Measurements from ENCODE around the gene ATP6V1C2. TPM values are rescaled to one million over a fixed set of nuclear protein-coding genes. Genes with fewer than 3 reads are reported as not detected.
"Not testable (repeated sequence)": the region's sequence is repeated elsewhere in the genome, so short reads cannot be mapped to it uniquely, and the experiment has no call there.

The ATP6V1C2 gene
- total RNA-seq, 1 donor from 2014 or later: 0.11 TPM

DNA sequence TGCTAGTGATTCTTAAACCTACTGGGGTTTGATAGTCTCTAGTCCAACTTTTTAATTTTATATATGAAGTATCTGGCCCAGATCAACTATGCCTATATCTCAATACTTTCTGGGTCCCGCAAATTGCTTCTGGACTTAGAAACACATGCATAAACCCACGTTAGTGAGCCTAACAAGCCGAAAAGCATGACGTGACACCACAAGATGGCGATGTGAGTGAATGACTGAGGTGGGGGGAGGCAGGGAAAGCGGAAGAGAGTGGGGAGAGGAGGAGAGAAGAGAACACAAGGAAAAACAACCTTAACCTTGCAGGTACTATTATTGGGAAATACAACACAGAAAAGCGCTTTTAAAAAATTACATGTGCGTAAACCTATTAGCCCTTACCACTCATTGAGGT is 77.4 kb downstream of the ATP6V1C2 start:
- Mint-ChIP-seq H3K27ac (no peak overlapping the region), H3K4me3 (no peak overlapping the region), H3K9me3 (no peaks in the 10 kb centered on the region), H3K4me1 (peaks cover 3% of the 10 kb centered on the region), H3K27me3 (ENCODE audit: insufficient read depth, low read depth) (peaks cover 2% of the 10 kb centered on the region), H3K36me3 (peaks cover 26% of the 10 kb centered on the region)
- H3K27ac ChIP-seq: no peak overlapping the region
- no peaks in the 10 kb centered on the region for H3K9me3 ChIP-seq (ENCODE audit: low read depth)
- peaks cover 3% of the 10 kb centered on the region for H3K4me1 ChIP-seq
- TF ChIP-seq, protein P1, sequence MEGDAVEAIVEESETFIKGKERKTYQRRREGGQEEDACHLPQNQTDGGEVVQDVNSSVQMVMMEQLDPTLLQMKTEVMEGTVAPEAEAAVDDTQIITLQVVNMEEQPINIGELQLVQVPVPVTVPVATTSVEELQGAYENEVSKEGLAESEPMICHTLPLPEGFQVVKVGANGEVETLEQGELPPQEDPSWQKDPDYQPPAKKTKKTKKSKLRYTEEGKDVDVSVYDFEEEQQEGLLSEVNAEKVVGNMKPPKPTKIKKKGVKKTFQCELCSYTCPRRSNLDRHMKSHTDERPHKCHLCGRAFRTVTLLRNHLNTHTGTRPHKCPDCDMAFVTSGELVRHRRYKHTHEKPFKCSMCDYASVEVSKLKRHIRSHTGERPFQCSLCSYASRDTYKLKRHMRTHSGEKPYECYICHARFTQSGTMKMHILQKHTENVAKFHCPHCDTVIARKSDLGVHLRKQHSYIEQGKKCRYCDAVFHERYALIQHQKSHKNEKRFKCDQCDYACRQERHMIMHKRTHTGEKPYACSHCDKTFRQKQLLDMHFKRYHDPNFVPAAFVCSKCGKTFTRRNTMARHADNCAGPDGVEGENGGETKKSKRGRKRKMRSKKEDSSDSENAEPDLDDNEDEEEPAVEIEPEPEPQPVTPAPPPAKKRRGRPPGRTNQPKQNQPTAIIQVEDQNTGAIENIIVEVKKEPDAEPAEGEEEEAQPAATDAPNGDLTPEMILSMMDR (IDR thresholded peaks at IDR 0.05): peak; percentile 54
- no peak for TF ChIP-seq EZH2 (IDR thresholded peaks at IDR 0.05)
- H3K9ac ChIP-seq: no peak overlapping the region
- peak; percentile 41 for DNase-seq (ENCODE audit: low spot score)
- peaks cover 84% of the 10 kb centered on the region for H3K79me2 ChIP-seq (ENCODE audit: low read depth)
- no peak overlapping the region for H3K4me2 ChIP-seq
- H3K27me3 ChIP-seq: no peaks in the 10 kb centered on the region
- H2AFZ ChIP-seq (replicated peaks): no peak overlapping the region
- no peaks in the 10 kb centered on the region for H3F3A ChIP-seq (ENCODE audit: low read depth)
- H3K4me3 ChIP-seq: no peak overlapping the region
- H4K20me1 ChIP-seq (ENCODE audit: low read depth): peaks cover 64% of the 10 kb centered on the region
- H3K36me3 ChIP-seq: peaks cover 24% of the 10 kb centered on the region

DNA sequence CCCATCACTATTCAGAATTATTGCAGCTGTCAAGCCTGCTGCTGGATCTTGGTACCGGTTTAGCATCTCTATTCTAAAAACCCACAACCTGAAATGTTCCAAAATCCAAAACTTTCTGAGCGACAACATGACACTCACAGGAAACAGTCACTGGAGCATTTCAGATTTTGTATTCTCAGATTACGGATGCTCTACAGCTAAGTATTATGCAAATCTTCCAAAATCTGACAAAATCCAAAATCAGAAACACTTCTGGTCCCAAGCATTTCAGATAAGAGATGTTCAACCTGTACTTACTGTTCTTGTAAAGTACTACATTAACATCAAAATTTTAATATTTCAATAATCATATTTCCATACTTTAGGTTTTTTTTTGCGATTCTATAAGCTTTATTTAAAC is 78.7 kb downstream of the ATP6V1C2 start:
- Histone ChIP-seq H3K9ac (no peak overlapping the region), H2AFZ (replicated peaks) (no peak overlapping the region), H3K9me3 (ENCODE audit: low read depth) (no peaks in the 10 kb centered on the region), H3K4me3 (no peak overlapping the region), H3K79me2 (ENCODE audit: low read depth) (peaks cover 83% of the 10 kb centered on the region), H3K4me1 (peaks cover 3% of the 10 kb centered on the region), H4K20me1 (ENCODE audit: low read depth) (peaks cover 60% of the 10 kb centered on the region), H3K27ac (no peak overlapping the region), H3K27me3 (no peaks in the 10 kb centered on the region), H3K4me2 (no peak overlapping the region), H3K36me3 (peaks cover 22% of the 10 kb centered on the region), H3F3A (ENCODE audit: low read depth) (no peaks in the 10 kb centered on the region)
- no peak overlapping the region for H3K4me3 Mint-ChIP-seq
- TF ChIP-seq EZH2phosphoT487 (IDR thresholded peaks at IDR 0.05): no peak
- TF ChIP-seq, protein P1 (IDR thresholded peaks at IDR 0.05): no peak
- TF ChIP-seq EZH2 (IDR thresholded peaks at IDR 0.05): no peak
- no peak overlapping the region for H3K27ac Mint-ChIP-seq
- peaks cover 24% of the 10 kb centered on the region for H3K36me3 Mint-ChIP-seq
- no peaks in the 10 kb centered on the region for H3K27me3 Mint-ChIP-seq (ENCODE audit: insufficient read depth, low read depth)
- no peak for DNase-seq (ENCODE audit: low spot score)
- peaks cover 2% of the 10 kb centered on the region for H3K9me3 Mint-ChIP-seq
- H3K4me1 Mint-ChIP-seq: peaks cover 3% of the 10 kb centered on the region

DNA sequence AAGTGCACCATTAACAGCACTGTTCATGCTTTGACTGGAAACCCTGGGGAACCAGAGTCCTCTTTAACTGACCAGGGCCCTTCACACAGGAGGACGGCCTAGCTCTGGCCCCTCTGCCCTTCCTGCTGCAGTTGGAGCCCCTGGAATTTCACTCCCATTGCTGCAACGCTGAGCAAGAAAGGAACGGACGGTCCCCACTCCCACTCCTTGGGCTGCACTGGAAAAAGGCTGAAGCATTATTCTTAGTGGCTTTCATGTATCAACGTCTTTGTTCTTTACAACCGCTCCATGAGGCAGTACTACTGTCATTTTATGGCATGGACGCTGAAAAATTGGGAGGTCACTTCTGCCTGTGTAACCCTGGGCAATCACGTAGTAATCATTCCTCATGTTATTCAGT is 81.2 kb downstream of the ATP6V1C2 start:
- no peak overlapping the region for H2AFZ ChIP-seq (replicated peaks)
- no peak overlapping the region for H3K4me3 ChIP-seq
- no peaks in the 10 kb centered on the region for H3K27me3 Mint-ChIP-seq (ENCODE audit: insufficient read depth, low read depth)
- H3K4me1 ChIP-seq: peaks cover 3% of the 10 kb centered on the region
- H3K9me3 Mint-ChIP-seq: peaks cover 2% of the 10 kb centered on the region
- peaks cover 19% of the 10 kb centered on the region for H3K36me3 ChIP-seq
- TF ChIP-seq, protein P1 (IDR thresholded peaks at IDR 0.05): no peak
- TF ChIP-seq EZH2 (IDR thresholded peaks at IDR 0.05) (no peak), EZH2phosphoT487 (IDR thresholded peaks at IDR 0.05) (no peak)
- H3K9me3 ChIP-seq (ENCODE audit: low read depth): no peaks in the 10 kb centered on the region
- H3K27ac ChIP-seq: no peak overlapping the region
- no peak for DNase-seq (ENCODE audit: low spot score)
- H3K9ac ChIP-seq: no peak overlapping the region
- H3K4me3 Mint-ChIP-seq: no peak overlapping the region
- H3K36me3 Mint-ChIP-seq: peaks cover 19% of the 10 kb centered on the region
- H3F3A ChIP-seq (ENCODE audit: low read depth): no peaks in the 10 kb centered on the region
- H3K27ac Mint-ChIP-seq: no peak overlapping the region
- H3K4me1 Mint-ChIP-seq: peaks cover 5% of the 10 kb centered on the region
- no peaks in the 10 kb centered on the region for H3K27me3 ChIP-seq
- peaks cover 87% of the 10 kb centered on the region for H3K79me2 ChIP-seq (ENCODE audit: low read depth)
- peaks cover 65% of the 10 kb centered on the region for H4K20me1 ChIP-seq (ENCODE audit: low read depth)
- H3K4me2 ChIP-seq: peak overlapping the region; percentile 31

DNA sequence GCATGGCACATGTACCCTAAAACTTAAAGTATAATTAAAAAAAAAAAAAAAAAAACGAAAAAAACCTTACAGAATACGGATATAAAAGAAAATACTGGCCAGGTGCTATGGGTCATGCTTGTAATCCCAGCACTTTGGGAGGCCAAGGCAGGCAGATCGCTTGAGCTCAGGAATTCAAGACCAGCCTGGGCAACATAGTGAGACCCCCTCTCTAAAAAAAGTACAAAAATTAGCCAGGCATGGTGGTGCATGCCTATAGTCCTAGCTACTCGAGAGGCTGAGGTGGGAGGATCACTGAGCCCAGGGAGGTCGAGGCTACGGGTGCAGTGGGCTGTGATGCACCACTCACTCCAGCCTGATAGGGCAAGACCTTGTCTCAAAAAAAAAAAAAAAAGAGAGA is 84.6 kb downstream of the ATP6V1C2 start:
- not testable (repeated sequence) for H3K4me2 ChIP-seq; H3K9ac ChIP-seq; H3K27me3 Mint-ChIP-seq (ENCODE audit: insufficient read depth, low read depth); H3K4me3 ChIP-seq; H3K27ac ChIP-seq; H3K9me3 Mint-ChIP-seq; H2AFZ ChIP-seq (replicated peaks); DNase-seq (ENCODE audit: low spot score); H3K27ac Mint-ChIP-seq; H3K27me3 ChIP-seq; H3K9me3 ChIP-seq (ENCODE audit: low read depth); H3F3A ChIP-seq (ENCODE audit: low read depth); H3K4me3 Mint-ChIP-seq
- Histone ChIP-seq H3K79me2 (ENCODE audit: low read depth) (peaks cover 87% of the 10 kb centered on the region), H4K20me1 (ENCODE audit: low read depth) (peaks cover 72% of the 10 kb centered on the region), H3K4me1 (peaks cover 17% of the 10 kb centered on the region), H3K36me3 (peaks cover 14% of the 10 kb centered on the region)
- peaks cover 24% of the 10 kb centered on the region for H3K4me1 Mint-ChIP-seq
- H3K36me3 Mint-ChIP-seq: peaks cover 23% of the 10 kb centered on the region

Measured in neural progenitor cell (in vitro differentiated cells).